Anterior cingulate cortex (tissue), 58 donors: ENCODE results near the gene ZNF226.
"Not testable (repeated sequence)": the region's sequence is repeated elsewhere in the genome, so short reads cannot be mapped to it uniquely, and the experiment has no call there.

ENCODE experiments used
- DNase-seq, 58 donors: peaks; one replicate each; lab custom pipeline; 2025; lab: John Stamatoyannopoulos, UW

The ZNF226 gene

GRCh38 chr19:44207126-44207803 lies 42.4 kb downstream of the ZNF226 start:
- peak in 57 of 58 donors; percentile 32 to 94 (median 83) for DNase-seq

- DNase-seq: peak in 57 of 58 donors; percentile 19 to 95 (median 83)
Observed at GRCh38 chr19:44212250-44212865, 47.5 kb downstream of the ZNF226 start, which contains the start of gene ZNF227. Gene ZNF227, plus strand, starts transcription at chr19:44212532. Its CDS starts 5,261 bp downstream, at chr19:44217793.

- DNase-seq: peak in 15 of 58 donors; percentile 2 to 54 (median 12)
Observed at GRCh38 chr19:44212866-44213346, 48.0 kb downstream of the ZNF226 start.

- DNase-seq: not testable (repeated sequence)
Observed at GRCh38 chr19:44219926-44220325, 55.0 kb downstream of the ZNF226 start.

GRCh38 chr19:44220761-44221160 lies 55.9 kb downstream of the ZNF226 start:
- DNase-seq: not testable (repeated sequence)

GRCh38 chr19:44221291-44221690 lies 56.4 kb downstream of the ZNF226 start:
- DNase-seq: not testable (repeated sequence)
